Cardiac fibroblast (primary cell): ENCODE results near the gene C19orf53.

Experiments used
- DNase-seq, 2 donors: peaks; one replicate each; pipeline versions ENCODE4 v3.0.0 to v3.0.0-alpha.2; 2010; ENCODE audit warnings: low read depth in 2 of 2
- H3K4me3 ChIP-seq, 2 donors: replicated peaks in 1 of 2; 1 replicate in 1 of 2; 2 replicates in 1 of 2; pipeline ENCODE4 v1.5.1; 2011; ENCODE audit warnings: low read depth in 2 of 2, low read length in 2 of 2, mild to moderate bottlenecking in 2 of 2, moderate library complexity in 1 of 2
- CTCF ChIP-seq: IDR thresholded peaks from one replicate; pipeline ENCODE4 v1.5.1; 2011; ENCODE audit warnings: low read depth, mild to moderate bottlenecking, low read length, inconsistent platforms

Gene C19orf53

GRCh38 chr19:13804830-13805683, 30.8 kb downstream of the C19orf53 start:
- DNase-seq: no peak
- peak; percentile 17 for TF ChIP-seq CTCF
- no peak overlapping the region for H3K4me3 ChIP-seq

- TF ChIP-seq CTCF: no peak
- no peak for DNase-seq
- H3K4me3 ChIP-seq: no peak overlapping the region
These were observed 32.5 kb downstream of the C19orf53 start for GRCh38 chr19:13806728-13807127.

- TF ChIP-seq CTCF: no peak
- H3K4me3 ChIP-seq: no peak overlapping the region
- no peak for DNase-seq
These were observed 33.3 kb downstream of the C19orf53 start for GRCh38 chr19:13807421-13808021.

- DNase-seq: no peak
- no peak for TF ChIP-seq CTCF
- no peak overlapping the region for H3K4me3 ChIP-seq
These were observed 34.6 kb downstream of the C19orf53 start for GRCh38 chr19:13808856-13809255.

DNA sequence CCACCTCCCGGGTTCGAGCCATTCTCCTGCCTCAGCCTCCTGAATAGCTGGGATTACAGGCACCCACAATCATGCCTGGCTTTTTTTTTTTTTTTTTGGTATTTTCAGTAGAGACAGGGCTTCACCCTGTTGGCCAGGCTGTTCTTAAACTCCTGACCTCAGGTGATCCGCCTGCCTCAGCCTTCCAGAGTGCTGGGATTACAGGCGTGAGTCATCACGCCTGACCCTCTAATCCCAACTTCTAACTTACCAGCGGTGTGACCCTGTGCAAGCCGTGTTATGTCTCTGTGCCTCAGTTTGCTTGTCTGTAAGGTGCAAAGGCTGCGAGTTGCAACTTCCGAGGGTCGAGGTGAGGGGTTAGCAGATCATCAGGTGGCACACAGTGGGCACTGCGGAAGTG, 38.3 kb downstream of the C19orf53 start:
- DNase-seq: no peak
- no peak for TF ChIP-seq CTCF
- no peak overlapping the region for H3K4me3 ChIP-seq

GRCh38 chr19:13813147-13813546, 38.9 kb downstream of the C19orf53 start:
- TF ChIP-seq CTCF: no peak
- H3K4me3 ChIP-seq: no peak overlapping the region
- DNase-seq: no peak
